IPS-15b (cell line): ENCODE data around the gene AP3S2.
"Not testable (repeated sequence)": the region's sequence is repeated elsewhere in the genome, so short reads cannot be mapped to it uniquely, and the experiment has no call there.

Experiments
- H3K27me3 ChIP-seq: one replicate; pipeline ENCODE4 v1.6.1; 2013; ENCODE audit warnings: low read length; ENCODE audit not compliant: control insufficient read depth, insufficient read depth
- H3K36me3 ChIP-seq: one replicate; pipeline ENCODE4 v1.6.1; 2013; ENCODE audit warnings: low read length; ENCODE audit not compliant: control insufficient read depth, insufficient read depth
- H3K4me1 ChIP-seq: one replicate; pipeline ENCODE4 v1.6.1; 2013; ENCODE audit warnings: mild to moderate bottlenecking, low read length; ENCODE audit not compliant: control insufficient read depth, insufficient read depth
- H3K4me3 ChIP-seq: one replicate; pipeline ENCODE4 v1.5.1; 2013; ENCODE audit warnings: low read depth, low read length
- H3K9ac ChIP-seq: one replicate; pipeline ENCODE4 v1.6.1; 2013; ENCODE audit warnings: low read depth, mild to moderate bottlenecking, low read length
- H3K9me3 ChIP-seq: one replicate; pipeline ENCODE4 v1.6.1; 2013; ENCODE audit warnings: mild to moderate bottlenecking, low read length; ENCODE audit not compliant: control insufficient read depth, insufficient read depth

Gene AP3S2

GRCh38 chr15:89857673-89858072, 36.1 kb downstream of the AP3S2 start:
- Histone ChIP-seq H3K9ac (no peak overlapping the region), H3K4me1 (no peaks in the 10 kb centered on the region), H3K9me3 (no peaks in the 10 kb centered on the region), H3K36me3 (peaks cover 6% of the 10 kb centered on the region), H3K4me3 (no peak overlapping the region), H3K27me3 (no peaks in the 10 kb centered on the region)

- Histone ChIP-seq H3K9ac (no peak overlapping the region), H3K27me3 (no peaks in the 10 kb centered on the region), H3K4me1 (no peaks in the 10 kb centered on the region), H3K36me3 (peaks cover 12% of the 10 kb centered on the region), H3K9me3 (no peaks in the 10 kb centered on the region), H3K4me3 (no peak overlapping the region)
Measured at GRCh38 chr15:89855948-89856347, 37.8 kb downstream of the AP3S2 start.

GRCh38 chr15:89854863-89855262, 38.9 kb downstream of the AP3S2 start:
- not testable (repeated sequence) for H3K4me3 ChIP-seq, H3K9me3 ChIP-seq, H3K9ac ChIP-seq, H3K4me1 ChIP-seq, H3K27me3 ChIP-seq
- H3K36me3 ChIP-seq: peaks cover 12% of the 10 kb centered on the region

GRCh38 chr15:89852342-89852995, 41.3 kb downstream of the AP3S2 start:
- H3K27me3 ChIP-seq: no peaks in the 10 kb centered on the region
- no peaks in the 10 kb centered on the region for H3K4me1 ChIP-seq
- H3K9ac ChIP-seq: no peak overlapping the region
- H3K9me3 ChIP-seq: no peaks in the 10 kb centered on the region
- H3K36me3 ChIP-seq: peaks cover 9% of the 10 kb centered on the region
- no peak overlapping the region for H3K4me3 ChIP-seq

- no peak overlapping the region for H3K4me3 ChIP-seq
- peaks cover 9% of the 10 kb centered on the region for H3K36me3 ChIP-seq
- H3K4me1 ChIP-seq: no peaks in the 10 kb centered on the region
- H3K9me3 ChIP-seq: no peaks in the 10 kb centered on the region
- no peak overlapping the region for H3K9ac ChIP-seq
- no peaks in the 10 kb centered on the region for H3K27me3 ChIP-seq
Measured at GRCh38 chr15:89851673-89852341, 42.0 kb downstream of the AP3S2 start.

GRCh38 chr15:89848970-89849292, 44.9 kb downstream of the AP3S2 start:
- no peaks in the 10 kb centered on the region for H3K27me3 ChIP-seq
- H3K4me1 ChIP-seq: no peaks in the 10 kb centered on the region
- H3K36me3 ChIP-seq: peaks cover 7% of the 10 kb centered on the region
- no peak overlapping the region for H3K4me3 ChIP-seq
- no peak overlapping the region for H3K9ac ChIP-seq
- no peaks in the 10 kb centered on the region for H3K9me3 ChIP-seq

- Histone ChIP-seq H3K27me3 (no peaks in the 10 kb centered on the region), H3K4me3 (no peak overlapping the region), H3K4me1 (no peaks in the 10 kb centered on the region), H3K9ac (no peak overlapping the region), H3K9me3 (no peaks in the 10 kb centered on the region), H3K36me3 (peaks cover under 1% of the 10 kb centered on the region)
Measured at GRCh38 chr15:89847101-89847500, 46.7 kb downstream of the AP3S2 start.

GRCh38 chr15:89845305-89845893, 48.4 kb downstream of the AP3S2 start:
- Histone ChIP-seq H3K9me3 (no peaks in the 10 kb centered on the region), H3K4me3 (no peak overlapping the region), H3K4me1 (no peaks in the 10 kb centered on the region), H3K36me3 (no peaks in the 10 kb centered on the region), H3K27me3 (no peaks in the 10 kb centered on the region), H3K9ac (no peak overlapping the region)

GRCh38 chr15:89841962-89842361, 51.8 kb downstream of the AP3S2 start:
- Histone ChIP-seq H3K9ac (no peak overlapping the region), H3K36me3 (peaks cover 6% of the 10 kb centered on the region)

GRCh38 chr15:89841306-89841705, 52.5 kb downstream of the AP3S2 start:
- H3K9ac ChIP-seq: no peak overlapping the region
- H3K4me1 ChIP-seq: no peaks in the 10 kb centered on the region
- H3K36me3 ChIP-seq: peaks cover 8% of the 10 kb centered on the region
- no peaks in the 10 kb centered on the region for H3K9me3 ChIP-seq
- H3K27me3 ChIP-seq: no peaks in the 10 kb centered on the region
- no peak overlapping the region for H3K4me3 ChIP-seq

More at GRCh38 chr15:89841962-89842361, 51.8 kb downstream of the AP3S2 start:
- no peaks in the 10 kb centered on the region for H3K27me3 ChIP-seq
- no peak overlapping the region for H3K4me3 ChIP-seq
- H3K9me3 ChIP-seq: no peaks in the 10 kb centered on the region
- no peaks in the 10 kb centered on the region for H3K4me1 ChIP-seq

- H3K9me3 ChIP-seq: no peaks in the 10 kb centered on the region
- no peaks in the 10 kb centered on the region for H3K4me1 ChIP-seq
- peaks cover 18% of the 10 kb centered on the region for H3K36me3 ChIP-seq
- H3K9ac ChIP-seq: no peak overlapping the region
- no peaks in the 10 kb centered on the region for H3K27me3 ChIP-seq
- no peak overlapping the region for H3K4me3 ChIP-seq
Measured at GRCh38 chr15:89839167-89839810, 54.5 kb downstream of the AP3S2 start.

GRCh38 chr15:89837830-89838178, 56.0 kb downstream of the AP3S2 start:
- no peaks in the 10 kb centered on the region for H3K4me1 ChIP-seq
- no peak overlapping the region for H3K4me3 ChIP-seq
- H3K36me3 ChIP-seq: peaks cover 26% of the 10 kb centered on the region
- H3K27me3 ChIP-seq: no peaks in the 10 kb centered on the region
- H3K9me3 ChIP-seq: no peaks in the 10 kb centered on the region
- no peak overlapping the region for H3K9ac ChIP-seq
